Measurements from ENCODE around the gene SH3PXD2A.

GRCh38 chr10:103734731-103735130 is 120.6 kb downstream of the SH3PXD2A start:
- TF ChIP-seq, protein P1, sequence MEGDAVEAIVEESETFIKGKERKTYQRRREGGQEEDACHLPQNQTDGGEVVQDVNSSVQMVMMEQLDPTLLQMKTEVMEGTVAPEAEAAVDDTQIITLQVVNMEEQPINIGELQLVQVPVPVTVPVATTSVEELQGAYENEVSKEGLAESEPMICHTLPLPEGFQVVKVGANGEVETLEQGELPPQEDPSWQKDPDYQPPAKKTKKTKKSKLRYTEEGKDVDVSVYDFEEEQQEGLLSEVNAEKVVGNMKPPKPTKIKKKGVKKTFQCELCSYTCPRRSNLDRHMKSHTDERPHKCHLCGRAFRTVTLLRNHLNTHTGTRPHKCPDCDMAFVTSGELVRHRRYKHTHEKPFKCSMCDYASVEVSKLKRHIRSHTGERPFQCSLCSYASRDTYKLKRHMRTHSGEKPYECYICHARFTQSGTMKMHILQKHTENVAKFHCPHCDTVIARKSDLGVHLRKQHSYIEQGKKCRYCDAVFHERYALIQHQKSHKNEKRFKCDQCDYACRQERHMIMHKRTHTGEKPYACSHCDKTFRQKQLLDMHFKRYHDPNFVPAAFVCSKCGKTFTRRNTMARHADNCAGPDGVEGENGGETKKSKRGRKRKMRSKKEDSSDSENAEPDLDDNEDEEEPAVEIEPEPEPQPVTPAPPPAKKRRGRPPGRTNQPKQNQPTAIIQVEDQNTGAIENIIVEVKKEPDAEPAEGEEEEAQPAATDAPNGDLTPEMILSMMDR (IDR thresholded peaks at IDR 0.05) = no peak
- no peak for TF ChIP-seq POLR2A (IDR thresholded peaks at IDR 0.05)
